Memory B cell (primary cell): Measurements from ENCODE around the gene TWIST2.

Source experiments
- ATAC-seq: fragments of 150-1000 bp; cut with Tn5 transposase; 2 replicates; pipeline ENCODE4 v1.10.0; 2021; ENCODE audit warnings: low read depth, mild to moderate bottlenecking, moderate library complexity
- DNase-seq, 2 donors: peaks; one replicate each; pipeline ENCODE4 v3.0.0; 2022; ENCODE audit warnings: low spot score in 2 of 2
- H3K27ac Mint-ChIP-seq: one replicate; pipeline ENCODE4 v1.8.0; 2022; ENCODE audit warnings: mild to moderate bottlenecking, moderate library complexity, mixed read lengths
- H3K27me3 Mint-ChIP-seq: one replicate; pipeline ENCODE4 v1.8.0; 2022; ENCODE audit warnings: mixed read lengths
- H3K36me3 Mint-ChIP-seq: one replicate; pipeline ENCODE4 v1.8.0; 2022; ENCODE audit warnings: mild to moderate bottlenecking, mixed read lengths
- H3K4me1 Mint-ChIP-seq: one replicate; pipeline ENCODE4 v1.8.0; 2022; ENCODE audit warnings: mixed read lengths
- H3K4me3 Mint-ChIP-seq: one replicate; pipeline ENCODE4 v1.8.0; 2022; ENCODE audit warnings: mild to moderate bottlenecking, moderate library complexity, mixed read lengths
- H3K9me3 Mint-ChIP-seq: one replicate; pipeline ENCODE4 v1.8.0; 2022; ENCODE audit warnings: mixed read lengths

TWIST2 gene

DNA sequence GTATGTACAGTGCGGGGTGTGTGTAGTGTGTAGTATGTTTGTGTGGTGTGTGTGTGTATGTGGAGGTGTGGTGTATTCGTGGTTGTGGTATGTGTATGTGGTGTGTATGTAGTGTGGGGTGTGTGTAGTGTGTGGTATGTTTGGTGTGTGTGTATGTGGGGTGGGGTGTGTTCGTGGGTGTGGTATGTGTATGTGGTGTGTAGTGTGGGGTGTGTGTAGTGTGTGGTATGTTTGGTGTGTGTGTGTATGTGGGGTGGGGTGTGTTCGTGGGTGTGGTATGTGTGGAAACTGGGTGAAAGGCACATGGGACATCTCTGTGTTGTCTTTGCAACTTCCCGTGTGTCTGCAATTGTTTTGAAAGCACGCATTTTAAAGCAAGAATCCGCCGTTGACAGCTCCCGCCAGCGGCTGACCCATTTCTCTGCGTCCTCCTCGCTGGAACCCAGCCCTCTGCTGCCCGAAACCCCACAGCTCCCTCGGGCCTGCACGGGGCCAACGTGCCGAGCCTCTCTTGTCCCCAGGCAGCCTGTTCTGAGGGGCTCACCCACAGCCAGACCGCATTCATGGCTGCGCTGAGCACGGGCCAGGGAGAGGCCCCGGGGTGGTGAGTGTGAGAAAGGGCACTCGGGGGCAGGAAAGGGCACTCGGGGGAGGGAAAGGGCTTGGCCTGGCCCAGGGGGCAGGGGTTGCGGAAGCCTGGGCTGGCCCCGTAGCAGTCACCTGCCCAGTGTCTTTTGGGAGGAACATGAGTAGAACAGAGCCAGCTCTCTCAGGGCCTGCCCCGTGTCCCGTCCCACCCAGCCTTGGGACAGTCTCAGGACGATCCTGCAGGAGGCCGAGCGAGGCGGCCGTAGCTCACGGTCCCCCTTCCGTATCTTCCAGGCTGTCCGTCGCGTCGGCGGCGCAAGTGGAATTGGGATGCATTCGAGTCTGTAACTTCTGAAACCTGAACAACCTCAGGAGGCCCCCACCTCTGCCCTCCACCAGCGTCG, 61.4 kb downstream of the TWIST2 start:
- no peak overlapping the region for H3K4me3 Mint-ChIP-seq
- H3K9me3 Mint-ChIP-seq, result no peaks in the 10 kb centered on the region
- H3K36me3 Mint-ChIP-seq, result no peaks in the 10 kb centered on the region
- peaks cover 3% of the 10 kb centered on the region for H3K27me3 Mint-ChIP-seq
- H3K27ac Mint-ChIP-seq, result no peak overlapping the region
- DNase-seq (no peak), ATAC-seq (no peak)
- H3K4me1 Mint-ChIP-seq, result no peaks in the 10 kb centered on the region

DNA sequence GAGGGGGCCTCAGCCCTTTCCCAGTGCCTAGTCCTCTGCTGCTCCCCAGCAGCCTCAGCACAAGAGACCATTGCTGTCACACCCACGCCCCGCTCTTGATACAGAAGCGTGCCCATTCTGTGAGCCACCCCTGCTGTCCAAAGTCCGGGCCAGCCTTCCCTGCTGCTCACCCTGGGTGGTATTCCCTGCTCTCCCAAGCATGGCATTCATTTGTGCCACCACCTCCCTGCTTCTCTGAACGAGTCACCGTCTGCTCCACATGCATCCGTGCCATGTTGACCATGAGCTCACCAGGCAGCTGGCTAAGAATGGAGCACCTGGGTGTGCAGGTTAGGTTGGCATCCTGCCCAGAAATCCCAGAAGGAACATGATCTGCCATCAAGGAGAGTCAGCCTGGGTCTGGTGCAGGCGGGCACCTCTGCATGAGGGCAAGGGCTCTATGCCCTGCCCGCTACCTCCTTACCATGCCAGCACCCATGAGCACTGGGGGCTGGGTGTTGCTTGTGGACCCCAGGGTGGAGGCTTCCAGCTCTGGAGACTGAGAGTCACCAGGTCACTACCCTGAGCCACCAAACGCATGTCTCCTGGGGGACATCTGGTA, 63.0 kb downstream of the TWIST2 start:
- Mint-ChIP-seq H3K27ac (no peak overlapping the region), H3K4me3 (no peak overlapping the region), H3K4me1 (no peaks in the 10 kb centered on the region), H3K9me3 (no peaks in the 10 kb centered on the region), H3K36me3 (no peaks in the 10 kb centered on the region), H3K27me3 (peaks cover 6% of the 10 kb centered on the region)
- no peak for DNase-seq
- ATAC-seq, result no peak

GRCh38 chr2:238911376-238912227, 63.7 kb downstream of the TWIST2 start:
- ATAC-seq, result no peak
- Mint-ChIP-seq H3K27ac (no peak overlapping the region), H3K36me3 (no peaks in the 10 kb centered on the region)

DNA sequence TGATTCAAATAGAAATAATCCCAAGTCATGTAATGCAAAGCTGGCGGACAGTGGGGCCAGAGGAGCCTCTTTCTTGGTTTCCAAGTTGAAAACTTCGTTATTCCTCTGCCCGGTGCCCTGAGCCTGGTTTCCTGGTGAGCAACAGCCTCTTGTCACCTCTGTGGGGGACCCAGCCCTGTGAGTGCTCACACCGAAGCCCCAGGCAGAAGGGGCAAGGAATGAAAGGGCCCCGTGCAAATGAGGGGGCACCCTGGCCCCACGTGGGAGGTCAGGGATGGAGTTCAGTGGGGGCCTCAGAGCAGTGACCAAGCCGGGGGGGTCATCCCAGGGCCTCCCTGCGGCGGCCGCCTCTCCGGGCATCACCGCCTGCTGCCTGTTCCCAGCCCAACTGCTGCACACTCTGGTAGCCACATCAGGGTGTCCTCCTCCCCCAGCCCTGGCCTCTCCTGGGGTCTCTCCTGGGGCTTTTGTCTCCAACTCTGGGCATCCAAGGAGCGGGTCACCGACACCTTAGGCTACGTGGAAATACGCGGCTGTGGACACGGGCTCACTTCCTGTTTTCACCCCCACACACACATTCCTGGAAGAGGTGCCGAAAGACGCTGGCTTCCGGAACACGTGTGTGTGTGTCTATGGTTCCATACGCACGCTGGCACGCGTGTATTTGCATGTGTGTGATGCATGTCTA, 64.5 kb downstream of the TWIST2 start:
- DNase-seq (no peak), ATAC-seq (no peak)
- H3K27ac Mint-ChIP-seq, result no peak overlapping the region
- peaks cover 10% of the 10 kb centered on the region for H3K27me3 Mint-ChIP-seq
- H3K9me3 Mint-ChIP-seq, result no peaks in the 10 kb centered on the region
- no peaks in the 10 kb centered on the region for H3K36me3 Mint-ChIP-seq
- no peak overlapping the region for H3K4me3 Mint-ChIP-seq
- no peaks in the 10 kb centered on the region for H3K4me1 Mint-ChIP-seq

More at GRCh38 chr2:238911376-238912227, 63.7 kb downstream of the TWIST2 start:
- H3K9me3 Mint-ChIP-seq, result no peaks in the 10 kb centered on the region
- H3K4me1 Mint-ChIP-seq, result no peaks in the 10 kb centered on the region
- H3K27me3 Mint-ChIP-seq, result peaks cover 10% of the 10 kb centered on the region
- H3K4me3 Mint-ChIP-seq, result no peak overlapping the region
- no peak for DNase-seq

DNA sequence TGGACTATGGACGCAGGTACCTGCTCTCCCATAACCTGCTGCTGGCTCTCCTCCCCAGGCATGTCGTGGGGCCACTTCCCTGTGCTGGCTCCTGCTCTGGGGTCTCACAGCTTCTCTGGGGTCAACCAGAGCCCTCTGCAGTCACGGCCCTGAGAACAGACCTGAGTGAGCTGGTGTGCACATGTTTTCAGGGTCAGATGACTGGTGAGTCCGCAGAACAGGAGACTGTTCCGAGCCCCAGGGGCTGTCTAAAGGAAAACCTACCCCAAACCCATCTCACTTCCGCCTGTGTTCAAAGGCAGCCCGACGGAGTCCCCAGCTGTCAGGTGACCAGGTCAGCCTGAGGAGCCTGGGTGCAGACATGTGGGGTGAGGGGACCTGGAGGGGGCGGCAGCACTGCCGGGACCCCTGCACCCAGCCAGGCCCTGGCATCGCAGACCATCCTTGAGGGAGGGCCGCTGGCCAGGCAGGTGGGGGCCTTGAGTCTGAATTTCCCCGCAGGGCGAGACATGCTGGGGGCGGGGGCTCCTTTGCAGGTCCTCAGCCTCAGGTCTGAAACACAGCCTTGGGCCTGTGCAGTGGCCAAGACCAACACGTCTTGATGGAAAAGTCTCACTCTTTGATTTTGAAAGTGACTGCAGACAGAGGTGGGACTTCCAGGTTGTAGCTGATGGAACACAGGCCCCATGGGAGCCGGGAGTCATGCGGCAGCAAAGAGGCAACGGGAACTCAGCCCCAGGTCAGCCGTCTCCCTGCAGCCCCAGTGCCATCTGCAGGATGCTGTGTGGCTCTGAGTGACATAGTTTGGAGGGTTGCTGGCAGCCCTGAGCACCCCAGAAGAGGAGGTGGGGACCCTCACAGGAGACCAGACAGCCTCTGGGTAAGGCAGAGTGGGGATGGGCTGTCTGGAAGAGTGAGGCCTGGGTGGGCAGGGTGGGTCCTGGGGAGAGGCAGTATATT, 65.3 kb downstream of the TWIST2 start:
- H3K4me1 Mint-ChIP-seq, result no peaks in the 10 kb centered on the region
- H3K27ac Mint-ChIP-seq, result no peak overlapping the region
- no peaks in the 10 kb centered on the region for H3K36me3 Mint-ChIP-seq
- ATAC-seq (no peak), DNase-seq (no peak)
- H3K27me3 Mint-ChIP-seq, result peaks cover 10% of the 10 kb centered on the region
- H3K9me3 Mint-ChIP-seq, result no peaks in the 10 kb centered on the region
- H3K4me3 Mint-ChIP-seq, result no peak overlapping the region

- H3K4me1 Mint-ChIP-seq, result no peaks in the 10 kb centered on the region
- H3K27me3 Mint-ChIP-seq, result peaks cover 10% of the 10 kb centered on the region
- no peaks in the 10 kb centered on the region for H3K36me3 Mint-ChIP-seq
- H3K9me3 Mint-ChIP-seq, result peaks cover 3% of the 10 kb centered on the region
- DNase-seq (no peak), ATAC-seq (no peak)
- H3K4me3 Mint-ChIP-seq, result no peak overlapping the region
- H3K27ac Mint-ChIP-seq, result no peak overlapping the region
Measured at GRCh38 chr2:238913931-238914647, 66.2 kb downstream of the TWIST2 start.

GRCh38 chr2:238914648-238915015, 66.7 kb downstream of the TWIST2 start:
- peaks cover 10% of the 10 kb centered on the region for H3K27me3 Mint-ChIP-seq

DNA sequence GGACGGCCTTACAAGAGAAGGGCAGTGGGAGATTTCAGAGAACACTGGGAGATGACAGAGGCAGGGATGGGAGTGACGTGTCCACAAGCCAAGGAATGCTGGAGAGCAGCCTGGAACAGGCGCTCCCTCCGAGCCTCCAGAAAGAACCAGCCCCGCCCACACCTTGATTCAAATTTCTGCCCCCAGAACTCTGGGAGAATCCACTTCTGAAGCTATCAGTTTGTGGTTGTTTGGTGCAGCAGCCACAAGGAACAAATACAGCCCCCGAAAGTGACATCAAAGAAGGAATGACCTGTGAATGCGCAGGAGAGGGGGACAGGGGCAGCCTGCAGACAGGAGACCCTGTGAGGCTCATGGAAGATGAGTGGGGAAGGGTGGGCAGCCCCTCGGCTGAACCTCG, 67.3 kb downstream of the TWIST2 start:
- no peak for DNase-seq
- Mint-ChIP-seq H3K36me3 (no peaks in the 10 kb centered on the region), H3K4me3 (no peak overlapping the region), H3K27ac (no peak overlapping the region), H3K9me3 (peaks cover 3% of the 10 kb centered on the region), H3K27me3 (peaks cover 10% of the 10 kb centered on the region), H3K4me1 (no peaks in the 10 kb centered on the region)
- ATAC-seq, result no peak

More at GRCh38 chr2:238914648-238915015, 66.7 kb downstream of the TWIST2 start:
- Mint-ChIP-seq H3K36me3 (no peaks in the 10 kb centered on the region), H3K27ac (no peak overlapping the region), H3K4me3 (no peak overlapping the region), H3K9me3 (peaks cover 3% of the 10 kb centered on the region), H3K4me1 (no peaks in the 10 kb centered on the region)
- DNase-seq (no peak), ATAC-seq (no peak)

DNA sequence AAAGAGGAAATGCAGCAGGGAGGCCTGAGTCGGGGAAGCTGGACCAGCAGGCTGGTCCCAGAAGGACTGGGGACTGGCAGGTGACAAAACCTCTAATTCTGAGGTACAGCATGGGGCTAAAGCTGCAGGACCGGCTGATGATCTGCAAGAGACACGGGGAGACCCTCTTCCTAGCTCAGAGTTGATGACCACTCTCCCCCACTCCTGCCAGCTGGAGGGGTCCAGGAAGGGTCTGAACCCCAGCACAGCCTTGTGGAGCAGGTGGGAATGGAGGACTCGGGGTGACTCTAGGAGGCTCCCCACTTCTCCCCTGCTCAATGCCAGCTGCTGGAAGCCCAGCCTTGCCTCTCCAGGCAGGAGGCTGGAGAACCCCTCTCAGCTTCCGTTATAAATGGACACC, 67.7 kb downstream of the TWIST2 start:
- Mint-ChIP-seq H3K9me3 (peaks cover 3% of the 10 kb centered on the region), H3K27me3 (peaks cover 10% of the 10 kb centered on the region), H3K4me3 (no peak overlapping the region), H3K36me3 (no peaks in the 10 kb centered on the region), H3K27ac (no peak overlapping the region), H3K4me1 (no peaks in the 10 kb centered on the region)
- no peak for DNase-seq
- no peak for ATAC-seq

GRCh38 chr2:238916176-238916874, 68.4 kb downstream of the TWIST2 start:
- no peak overlapping the region for H3K27ac Mint-ChIP-seq

GRCh38 chr2:238916875-238917590, 69.1 kb downstream of the TWIST2 start:
- DNase-seq (no peak), ATAC-seq (no peak)
- Mint-ChIP-seq H3K4me1 (no peaks in the 10 kb centered on the region), H3K4me3 (no peak overlapping the region), H3K9me3 (peaks cover 3% of the 10 kb centered on the region), H3K27ac (no peak overlapping the region), H3K27me3 (peaks cover 12% of the 10 kb centered on the region), H3K36me3 (no peaks in the 10 kb centered on the region)

More at GRCh38 chr2:238916176-238916874, 68.4 kb downstream of the TWIST2 start:
- Mint-ChIP-seq H3K9me3 (peaks cover 3% of the 10 kb centered on the region), H3K4me1 (no peaks in the 10 kb centered on the region), H3K4me3 (no peak overlapping the region), H3K27me3 (peaks cover 13% of the 10 kb centered on the region), H3K36me3 (no peaks in the 10 kb centered on the region)
- DNase-seq (no peak), ATAC-seq (no peak)
